ENCODE measurements around the gene RALGPS2.

RALGPS2 gene

DNA sequence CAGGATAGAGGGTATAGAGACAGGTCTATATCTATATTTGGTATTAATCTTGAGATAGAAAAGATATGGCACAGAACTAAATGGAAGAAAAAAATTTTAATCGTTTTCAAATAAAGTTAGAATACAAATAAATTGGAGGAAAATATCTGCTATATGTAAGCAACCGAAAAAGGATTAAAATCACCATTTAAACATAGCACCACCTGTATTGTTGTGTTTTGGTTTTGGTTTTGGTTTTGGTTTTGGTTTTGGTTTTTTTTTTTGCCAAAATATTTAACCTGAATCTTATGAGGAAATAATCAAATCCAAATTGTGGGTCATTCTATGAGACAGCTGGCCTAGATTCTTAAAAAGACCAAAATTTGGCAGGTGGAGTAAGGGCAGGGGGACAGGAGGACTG lies 174.4 kb downstream of the RALGPS2 start:
- H3K36me3 ChIP-seq (replicated peaks) = peaks cover 4% of the 10 kb centered on the region

DNA sequence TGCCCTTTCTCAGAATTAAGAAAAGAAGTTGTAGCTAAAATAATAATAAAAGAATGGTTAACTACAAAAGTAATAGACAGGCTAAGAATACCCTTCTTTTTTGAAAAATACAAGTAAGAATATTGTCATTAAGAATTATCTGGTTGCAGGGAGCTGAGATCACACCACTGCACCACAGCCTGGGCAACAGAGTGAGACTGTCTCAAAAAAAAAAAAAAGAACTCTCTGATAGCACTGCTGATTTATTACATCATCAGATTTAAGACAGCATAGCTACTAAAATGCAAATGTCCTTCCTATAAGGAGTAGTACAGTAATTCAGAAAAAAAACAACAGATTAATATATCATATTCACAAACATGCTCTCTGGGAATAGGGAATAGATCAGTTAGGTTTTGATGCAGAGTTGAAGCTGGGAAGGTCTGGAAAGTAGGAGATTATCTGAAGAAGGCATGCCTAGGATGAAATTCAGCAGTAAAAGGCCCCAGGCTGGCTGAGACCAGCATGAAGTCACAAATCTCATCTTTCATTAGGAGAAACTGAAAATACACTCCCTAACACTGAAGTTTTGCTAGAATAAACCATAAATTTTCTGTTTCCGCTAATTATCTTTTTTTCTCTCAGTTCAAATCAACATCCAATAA lies 176.6 kb downstream of the RALGPS2 start:
- Histone ChIP-seq H3K27ac (no peak overlapping the region), H3K27me3 (replicated peaks) (no peaks in the 10 kb centered on the region), H3K36me3 (replicated peaks) (peaks cover 4% of the 10 kb centered on the region), H3K4me3 (ENCODE audit: low read depth, low read length) (no peak overlapping the region)
- no peak for DNase-seq
- in situ Hi-C loops (cut with HindIII; ENCODE audit: low pct_ligation_motif_present, low sequenced_read_pairs) = no loop called here
- TF ChIP-seq, protein P1, sequence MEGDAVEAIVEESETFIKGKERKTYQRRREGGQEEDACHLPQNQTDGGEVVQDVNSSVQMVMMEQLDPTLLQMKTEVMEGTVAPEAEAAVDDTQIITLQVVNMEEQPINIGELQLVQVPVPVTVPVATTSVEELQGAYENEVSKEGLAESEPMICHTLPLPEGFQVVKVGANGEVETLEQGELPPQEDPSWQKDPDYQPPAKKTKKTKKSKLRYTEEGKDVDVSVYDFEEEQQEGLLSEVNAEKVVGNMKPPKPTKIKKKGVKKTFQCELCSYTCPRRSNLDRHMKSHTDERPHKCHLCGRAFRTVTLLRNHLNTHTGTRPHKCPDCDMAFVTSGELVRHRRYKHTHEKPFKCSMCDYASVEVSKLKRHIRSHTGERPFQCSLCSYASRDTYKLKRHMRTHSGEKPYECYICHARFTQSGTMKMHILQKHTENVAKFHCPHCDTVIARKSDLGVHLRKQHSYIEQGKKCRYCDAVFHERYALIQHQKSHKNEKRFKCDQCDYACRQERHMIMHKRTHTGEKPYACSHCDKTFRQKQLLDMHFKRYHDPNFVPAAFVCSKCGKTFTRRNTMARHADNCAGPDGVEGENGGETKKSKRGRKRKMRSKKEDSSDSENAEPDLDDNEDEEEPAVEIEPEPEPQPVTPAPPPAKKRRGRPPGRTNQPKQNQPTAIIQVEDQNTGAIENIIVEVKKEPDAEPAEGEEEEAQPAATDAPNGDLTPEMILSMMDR (IDR thresholded peaks at IDR 0.05; ENCODE audit: low read depth, low read length, missing control alignments) = no peak

More for the DNA sequence above, 174.4 kb downstream of the RALGPS2 start:
- Histone ChIP-seq H3K27ac (no peak overlapping the region), H3K4me3 (ENCODE audit: low read depth, low read length) (no peak overlapping the region), H3K27me3 (replicated peaks) (no peaks in the 10 kb centered on the region)
- DNase-seq = no peak
- in situ Hi-C loops (cut with HindIII; ENCODE audit: low pct_ligation_motif_present, low sequenced_read_pairs) = no loop called here
- TF ChIP-seq, protein P1 (IDR thresholded peaks at IDR 0.05; ENCODE audit: low read depth, low read length, missing control alignments) = no peak

DNA sequence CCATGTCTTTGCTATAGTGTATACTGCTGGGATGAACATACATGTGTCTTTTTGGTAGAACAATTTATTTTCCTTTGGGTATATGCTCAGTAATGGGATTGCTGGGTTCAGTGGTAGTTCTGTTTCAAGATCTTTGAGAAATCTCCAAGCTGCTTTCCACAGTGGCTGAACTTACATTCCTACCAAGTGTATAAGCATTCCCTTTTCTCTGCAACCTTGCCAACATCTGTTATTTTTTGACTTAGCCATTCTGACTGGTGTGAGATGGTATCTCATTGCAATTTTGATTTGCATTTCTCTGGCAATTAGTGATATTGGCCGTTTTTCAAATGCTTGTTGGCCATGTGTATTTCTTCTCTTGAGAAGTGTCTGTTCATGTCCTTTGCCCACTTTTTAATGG lies 183.3 kb downstream of the RALGPS2 start:
- in situ Hi-C loops (cut with HindIII; ENCODE audit: low pct_ligation_motif_present, low sequenced_read_pairs) = no loop called here
- DNase-seq = no peak
- no peak overlapping the region for H3K27ac ChIP-seq
- no peak overlapping the region for H3K4me3 ChIP-seq (ENCODE audit: low read depth, low read length)
- TF ChIP-seq, protein P1 (IDR thresholded peaks at IDR 0.05; ENCODE audit: low read depth, low read length, missing control alignments) = no peak
- no peaks in the 10 kb centered on the region for H3K27me3 ChIP-seq (replicated peaks)
- no peaks in the 10 kb centered on the region for H3K36me3 ChIP-seq (replicated peaks)

DNA sequence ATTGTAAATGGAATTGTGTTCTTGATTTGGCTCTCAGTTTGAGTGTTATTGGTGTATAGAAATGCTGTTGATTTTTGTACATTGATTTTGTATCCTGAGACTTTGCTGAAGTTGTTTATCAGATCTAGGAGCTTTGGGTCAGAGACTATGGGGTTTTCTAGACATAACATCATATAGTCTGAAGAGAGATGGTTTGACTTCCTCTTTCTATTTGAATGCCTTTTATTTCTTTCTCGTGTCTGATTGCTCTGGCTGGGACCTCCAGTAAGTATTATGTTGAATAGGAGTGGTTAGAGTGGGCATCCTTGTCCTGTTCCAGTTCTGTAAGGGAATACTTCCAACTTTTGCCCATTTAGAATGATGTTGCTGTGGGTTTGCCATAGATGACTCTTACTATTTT lies 185.0 kb downstream of the RALGPS2 start:
- H3K36me3 ChIP-seq (replicated peaks) = no peaks in the 10 kb centered on the region
- H3K27me3 ChIP-seq (replicated peaks) = no peaks in the 10 kb centered on the region
- H3K4me3 ChIP-seq (ENCODE audit: low read depth, low read length) = no peak overlapping the region
- in situ Hi-C loops (cut with HindIII; ENCODE audit: low pct_ligation_motif_present, low sequenced_read_pairs) = no loop called here
- H3K27ac ChIP-seq = no peak overlapping the region
- DNase-seq = no peak
- TF ChIP-seq, protein P1 (IDR thresholded peaks at IDR 0.05; ENCODE audit: low read depth, low read length, missing control alignments) = no peak

DNA sequence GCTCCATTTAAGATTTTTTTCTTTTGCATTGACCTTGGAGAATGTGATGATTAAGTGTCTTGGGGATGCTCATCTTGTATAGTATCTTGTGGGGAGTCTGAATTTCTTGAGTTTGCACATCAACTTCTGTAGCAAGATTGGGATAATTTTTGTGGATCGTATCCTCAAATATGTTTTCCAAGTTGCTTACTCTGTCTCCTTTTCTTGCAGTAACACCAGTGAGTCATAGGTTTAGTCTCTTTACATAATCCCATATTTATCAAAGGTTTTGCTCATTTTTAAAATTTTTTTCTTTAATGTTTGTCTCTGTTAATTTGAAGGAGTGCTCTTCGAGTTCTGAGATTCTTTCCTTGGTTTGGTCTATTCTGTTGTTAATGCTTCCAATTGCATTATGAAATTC lies 187.6 kb downstream of the RALGPS2 start:
- Histone ChIP-seq H3K27me3 (replicated peaks) (no peaks in the 10 kb centered on the region), H3K36me3 (replicated peaks) (peaks cover 3% of the 10 kb centered on the region), H3K27ac (no peak overlapping the region), H3K4me3 (ENCODE audit: low read depth, low read length) (no peak overlapping the region)
- no peak for DNase-seq
- in situ Hi-C loops (cut with HindIII; ENCODE audit: low pct_ligation_motif_present, low sequenced_read_pairs) = no loop called here
- TF ChIP-seq, protein P1 (IDR thresholded peaks at IDR 0.05; ENCODE audit: low read depth, low read length, missing control alignments) = no peak

Data from brain microvascular endothelial cell (primary cell).